ENCODE results near the gene PRPSAP2. TPM values are rescaled to one million over a fixed set of nuclear protein-coding genes. Genes with fewer than 3 reads are reported as not detected.
A peak's percentile ranks its signal among the peaks of the same experiment; 100 is the strongest.

Gene PRPSAP2
- total RNA-seq, 1 donor from 2014 or later, result 145 TPM

DNA sequence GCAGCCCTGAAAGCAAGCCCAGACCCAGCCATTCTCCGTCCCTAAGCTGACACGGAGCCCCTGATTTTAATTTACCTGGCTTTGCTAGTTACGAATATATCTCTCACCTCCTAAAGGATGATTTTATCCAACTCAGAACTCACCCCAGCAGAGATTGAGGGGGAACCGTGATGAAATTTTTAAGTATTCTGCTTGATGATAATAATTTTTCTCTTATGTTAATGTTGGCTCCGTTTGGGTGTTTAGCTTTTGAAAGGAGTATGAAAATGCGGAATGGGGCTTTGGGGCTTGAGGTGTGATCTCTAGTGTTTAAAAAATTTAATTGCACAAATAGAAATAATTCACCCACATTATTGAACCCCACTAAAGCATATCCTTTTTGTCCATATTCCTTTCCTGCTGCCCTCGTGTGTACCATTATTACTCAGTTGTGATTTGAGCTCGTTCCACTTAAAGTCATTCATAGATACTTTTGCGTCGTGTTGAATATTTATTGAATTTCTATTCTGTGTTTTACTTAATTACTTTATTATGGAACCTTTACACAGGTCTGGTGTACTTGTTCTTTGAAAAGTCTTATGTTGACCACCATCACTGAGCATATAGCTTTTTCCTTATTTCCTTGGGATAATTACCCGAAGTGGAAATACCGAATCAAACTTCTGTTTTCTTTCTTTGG is 775 bp downstream of the PRPSAP2 start:
- Mint-ChIP-seq H3K4me3 (peak overlapping the region; percentile 86), H3K27me3 (ENCODE audit: insufficient read depth, low read depth) (peaks cover 4% of the 10 kb centered on the region), H3K36me3 (peaks cover 12% of the 10 kb centered on the region), H3K4me1 (peaks cover 37% of the 10 kb centered on the region), H3K27ac (peak overlapping the region; percentile 0), H3K9me3 (no peaks in the 10 kb centered on the region)
- DNase-seq (ENCODE audit: low spot score), result no peak
- H3K9ac ChIP-seq, result peak overlapping the region; percentile 93
- H3K79me2 ChIP-seq (ENCODE audit: low read depth), result peaks cover 71% of the 10 kb centered on the region
- H2AFZ ChIP-seq (replicated peaks), result peak overlapping the region; percentile 75
- H4K20me1 ChIP-seq (ENCODE audit: low read depth), result peaks cover 40% of the 10 kb centered on the region
- peak overlapping the region; percentile 96 for H3K4me3 ChIP-seq
- no peaks in the 10 kb centered on the region for H3K36me3 ChIP-seq
- peaks cover 18% of the 10 kb centered on the region for H3K4me1 ChIP-seq
- TF ChIP-seq EZH2 (IDR thresholded peaks at IDR 0.05) (no peak), EZH2phosphoT487 (IDR thresholded peaks at IDR 0.05) (no peak)
- TF ChIP-seq, protein P1, sequence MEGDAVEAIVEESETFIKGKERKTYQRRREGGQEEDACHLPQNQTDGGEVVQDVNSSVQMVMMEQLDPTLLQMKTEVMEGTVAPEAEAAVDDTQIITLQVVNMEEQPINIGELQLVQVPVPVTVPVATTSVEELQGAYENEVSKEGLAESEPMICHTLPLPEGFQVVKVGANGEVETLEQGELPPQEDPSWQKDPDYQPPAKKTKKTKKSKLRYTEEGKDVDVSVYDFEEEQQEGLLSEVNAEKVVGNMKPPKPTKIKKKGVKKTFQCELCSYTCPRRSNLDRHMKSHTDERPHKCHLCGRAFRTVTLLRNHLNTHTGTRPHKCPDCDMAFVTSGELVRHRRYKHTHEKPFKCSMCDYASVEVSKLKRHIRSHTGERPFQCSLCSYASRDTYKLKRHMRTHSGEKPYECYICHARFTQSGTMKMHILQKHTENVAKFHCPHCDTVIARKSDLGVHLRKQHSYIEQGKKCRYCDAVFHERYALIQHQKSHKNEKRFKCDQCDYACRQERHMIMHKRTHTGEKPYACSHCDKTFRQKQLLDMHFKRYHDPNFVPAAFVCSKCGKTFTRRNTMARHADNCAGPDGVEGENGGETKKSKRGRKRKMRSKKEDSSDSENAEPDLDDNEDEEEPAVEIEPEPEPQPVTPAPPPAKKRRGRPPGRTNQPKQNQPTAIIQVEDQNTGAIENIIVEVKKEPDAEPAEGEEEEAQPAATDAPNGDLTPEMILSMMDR (IDR thresholded peaks at IDR 0.05), result no peak
- peak overlapping the region; percentile 93 for H3K4me2 ChIP-seq
- H3K27me3 ChIP-seq, result no peaks in the 10 kb centered on the region
- no peaks in the 10 kb centered on the region for H3K9me3 ChIP-seq (ENCODE audit: low read depth)
- H3K27ac ChIP-seq, result peak overlapping the region; percentile 97
- H3F3A ChIP-seq (ENCODE audit: low read depth), result peaks cover 24% of the 10 kb centered on the region

DNA sequence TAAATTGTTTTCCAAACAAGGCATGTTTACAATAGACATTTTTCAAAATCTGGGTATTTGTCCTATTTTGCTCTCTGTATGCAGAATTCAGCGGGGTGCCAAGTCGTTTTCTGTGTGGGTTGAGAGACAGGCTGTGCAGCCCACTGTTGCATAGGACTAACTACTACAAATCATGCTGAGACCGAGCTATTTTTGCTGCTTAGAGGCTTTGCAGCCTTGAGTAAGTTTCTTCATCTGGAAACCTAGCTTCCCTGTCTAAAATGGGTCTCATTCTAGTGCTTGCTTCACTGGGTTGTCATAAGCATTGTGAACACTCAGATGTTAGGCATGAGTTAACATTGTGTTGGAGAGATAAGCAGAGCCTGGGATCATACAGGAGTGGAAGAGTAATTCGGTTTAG is 1.3 kb downstream of the PRPSAP2 start:
- Histone ChIP-seq H3K27ac (no peak overlapping the region), H3K27me3 (no peaks in the 10 kb centered on the region), H3K4me2 (peak overlapping the region; percentile 93), H3K9ac (peak overlapping the region; percentile 93), H3K9me3 (ENCODE audit: low read depth) (no peaks in the 10 kb centered on the region), H3K4me3 (peak overlapping the region; percentile 96), H4K20me1 (ENCODE audit: low read depth) (peaks cover 45% of the 10 kb centered on the region), H2AFZ (replicated peaks) (no peak overlapping the region), H3K4me1 (peaks cover 18% of the 10 kb centered on the region), H3K79me2 (ENCODE audit: low read depth) (peaks cover 77% of the 10 kb centered on the region), H3K36me3 (no peaks in the 10 kb centered on the region), H3F3A (ENCODE audit: low read depth) (peaks cover 21% of the 10 kb centered on the region)
- TF ChIP-seq, protein P1 (IDR thresholded peaks at IDR 0.05), result no peak
- no peak for TF ChIP-seq EZH2phosphoT487 (IDR thresholded peaks at IDR 0.05)
- TF ChIP-seq EZH2 (IDR thresholded peaks at IDR 0.05), result no peak
- no peaks in the 10 kb centered on the region for H3K9me3 Mint-ChIP-seq
- H3K27ac Mint-ChIP-seq, result no peak overlapping the region
- peak overlapping the region; percentile 86 for H3K4me3 Mint-ChIP-seq
- H3K27me3 Mint-ChIP-seq (ENCODE audit: insufficient read depth, low read depth), result peaks cover 4% of the 10 kb centered on the region
- peaks cover 12% of the 10 kb centered on the region for H3K36me3 Mint-ChIP-seq
- peak; percentile 33 for DNase-seq (ENCODE audit: low spot score)
- H3K4me1 Mint-ChIP-seq, result peaks cover 37% of the 10 kb centered on the region

DNA sequence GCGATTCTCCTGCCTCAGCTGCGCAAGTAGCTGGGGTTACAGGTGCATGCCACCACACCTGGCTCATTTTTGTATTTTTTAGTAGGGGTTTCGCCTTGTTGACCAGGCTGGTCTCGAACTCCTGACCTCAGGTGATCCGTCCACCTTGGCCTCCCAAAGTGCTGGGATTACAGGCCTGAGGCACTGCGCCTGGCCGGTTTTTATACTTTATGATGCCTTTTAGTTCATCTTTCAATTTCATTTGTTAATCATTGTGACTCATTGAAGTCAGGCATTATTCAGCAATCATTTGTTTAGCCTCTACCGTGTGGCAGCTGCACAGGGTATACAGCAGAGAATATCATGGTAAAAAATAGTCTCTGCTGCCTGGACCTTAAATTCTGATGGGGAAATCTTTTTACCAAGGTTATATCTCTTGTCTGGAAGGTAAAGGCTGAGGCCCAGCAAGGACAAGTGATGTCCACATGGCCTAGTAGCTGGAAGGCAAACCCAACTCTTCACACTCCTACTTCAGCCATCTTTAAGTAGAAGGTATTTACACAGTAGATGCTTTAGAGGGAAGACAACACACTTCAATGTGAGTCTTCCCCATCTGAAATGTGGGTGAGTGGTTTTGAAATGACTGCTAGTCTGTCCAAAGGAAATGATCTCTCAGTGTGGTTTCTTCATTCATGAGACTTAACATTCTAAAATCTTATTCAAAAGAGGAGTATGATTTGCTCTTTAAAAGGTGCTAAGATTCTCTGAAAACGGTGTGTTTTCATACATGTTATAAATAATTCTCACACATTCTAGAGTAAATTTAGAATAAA is 2.4 kb downstream of the PRPSAP2 start:
- H3K27ac Mint-ChIP-seq, result no peak overlapping the region
- Histone ChIP-seq H4K20me1 (ENCODE audit: low read depth) (peaks cover 56% of the 10 kb centered on the region), H3F3A (ENCODE audit: low read depth) (peaks cover 19% of the 10 kb centered on the region), H2AFZ (replicated peaks) (no peak overlapping the region), H3K9ac (no peak overlapping the region), H3K36me3 (peaks cover under 1% of the 10 kb centered on the region), H3K4me2 (peak overlapping the region; percentile 19), H3K27me3 (no peaks in the 10 kb centered on the region), H3K4me3 (no peak overlapping the region), H3K27ac (peak overlapping the region; percentile 18), H3K79me2 (ENCODE audit: low read depth) (peaks cover 77% of the 10 kb centered on the region), H3K9me3 (ENCODE audit: low read depth) (no peaks in the 10 kb centered on the region), H3K4me1 (peaks cover 18% of the 10 kb centered on the region)
- H3K4me3 Mint-ChIP-seq, result no peak overlapping the region
- no peaks in the 10 kb centered on the region for H3K9me3 Mint-ChIP-seq
- H3K36me3 Mint-ChIP-seq, result peaks cover 12% of the 10 kb centered on the region
- DNase-seq (ENCODE audit: low spot score), result no peak
- peaks cover 4% of the 10 kb centered on the region for H3K27me3 Mint-ChIP-seq (ENCODE audit: insufficient read depth, low read depth)
- no peak for TF ChIP-seq EZH2phosphoT487 (IDR thresholded peaks at IDR 0.05)
- TF ChIP-seq, protein P1 (IDR thresholded peaks at IDR 0.05), result no peak
- no peak for TF ChIP-seq EZH2 (IDR thresholded peaks at IDR 0.05)
- peaks cover 32% of the 10 kb centered on the region for H3K4me1 Mint-ChIP-seq

Data from neural progenitor cell (in vitro differentiated cells).